Endothelial cell of umbilical vein (primary cell): ENCODE results near the gene CELF5.

Source experiments
- CTCF ChIP-seq, 2 donors: IDR thresholded peaks; 1 replicate in 1 of 2; 2 replicates in 1 of 2; pipeline ENCODE4 v1.5.1; 2011; ENCODE audit warnings: low read length in 2 of 2, mild to moderate bottlenecking in 2 of 2, moderate library complexity in 2 of 2, control low read depth in 1 of 2, inconsistent platforms in 1 of 2, low read depth in 1 of 2; ENCODE audit not compliant: insufficient read depth in 1 of 2; ENCODE audit errors: extremely low read depth in 1 of 2
- EZH2 ChIP-seq: IDR thresholded peaks from 2 replicates; pipeline ENCODE4 v1.6.1; 2012; ENCODE audit warnings: borderline replicate concordance, low read depth, mild to moderate bottlenecking, moderate library complexity, low read length, inconsistent platforms; ENCODE audit not compliant: severe bottlenecking
- FOS ChIP-seq: IDR thresholded peaks from 2 replicates; pipeline ENCODE4 v1.6.1; 2011; ENCODE audit warnings: mild to moderate bottlenecking, low read length, moderate library complexity, borderline replicate concordance; ENCODE audit not compliant: insufficient read depth
- GATA2 ChIP-seq: IDR thresholded peaks from 2 replicates; pipeline ENCODE4 v1.7.0; 2011; ENCODE audit warnings: low read depth, mild to moderate bottlenecking, moderate library complexity, mixed read lengths, low read length; ENCODE audit not compliant: insufficient read length, insufficient read depth
- JUN ChIP-seq: IDR thresholded peaks from 2 replicates; pipeline ENCODE4 v1.6.1; 2011; ENCODE audit warnings: borderline replicate concordance, low read depth; ENCODE audit not compliant: insufficient read length, insufficient read depth
- MAX ChIP-seq: IDR thresholded peaks from 2 replicates; pipeline ENCODE4 v1.6.1; 2011; ENCODE audit not compliant: insufficient read depth, insufficient read length
- MYC ChIP-seq: IDR thresholded peaks from one replicate; pipeline ENCODE4 v1.6.1; 2011; ENCODE audit warnings: mild to moderate bottlenecking, low read depth, low read length
- POLR2A ChIP-seq: IDR thresholded peaks from 2 replicates; pipeline ENCODE4 v1.6.1; 2012; ENCODE audit warnings: low read depth, mild to moderate bottlenecking, control low read depth, low read length
- POLR2AphosphoS5 ChIP-seq: IDR thresholded peaks from 2 replicates; pipeline ENCODE4 v1.6.1; 2012; ENCODE audit warnings: low read depth, mild to moderate bottlenecking, control low read depth, low read length, moderate library complexity; ENCODE audit not compliant: insufficient read depth

- TF ChIP-seq EZH2 (no peak), MAX (no peak), CTCF (IDR thresholded peaks at IDR 0.05; ENCODE audit: extremely low read depth in 1 of 2, insufficient read depth in 1 of 2, low read depth in 1 of 2, low read length in 2 of 2) (no peak), POLR2A (no peak), POLR2AphosphoS5 (no peak), MYC (no peak), GATA2 (no peak), FOS (no peak), JUN (no peak)
Measured at GRCh38 chr19:3268326-3268725, 43.9 kb downstream of the CELF5 start.
